GM19395 (cell line): ENCODE data around the gene FRMD4B.

Experiments used
- ATAC-seq: cut with Tn5 transposase; IDR thresholded peaks from one replicate; pipeline ENCODE4 v1.9.1; 2021; ENCODE audit warnings: mild to moderate bottlenecking, moderate library complexity; ENCODE audit not compliant: unreplicated experiment

Gene FRMD4B

GRCh38 chr3:69142090-69142489, 243.8 kb downstream of the FRMD4B start:
- no peak for ATAC-seq

GRCh38 chr3:69141313-69141712, 244.6 kb downstream of the FRMD4B start:
- no peak for ATAC-seq

GRCh38 chr3:69137412-69137811, 248.5 kb downstream of the FRMD4B start:
- no peak for ATAC-seq

- ATAC-seq = no peak
These were observed 248.9 kb downstream of the FRMD4B start for GRCh38 chr3:69137005-69137404.

GRCh38 chr3:69130689-69131088, 255.2 kb downstream of the FRMD4B start:
- peak; percentile 97 for ATAC-seq

GRCh38 chr3:69129531-69129930, 256.4 kb downstream of the FRMD4B start:
- no peak for ATAC-seq

- no peak for ATAC-seq
These were observed 257.4 kb downstream of the FRMD4B start for GRCh38 chr3:69128509-69128908.

- no peak for ATAC-seq
These were observed 258.9 kb downstream of the FRMD4B start for GRCh38 chr3:69126999-69127398.

- no peak for ATAC-seq
These were observed 259.7 kb downstream of the FRMD4B start for GRCh38 chr3:69126216-69126615.

GRCh38 chr3:69122403-69122802, 263.5 kb downstream of the FRMD4B start, which contains the start of gene LMOD3:
TSS of gene LMOD3 (minus strand) at chr3:69122595. CDS start at chr3:69122386, 209 bp downstream.
- ATAC-seq = no peak

- ATAC-seq = no peak
These were observed 263.9 kb downstream of the FRMD4B start for GRCh38 chr3:69121950-69122349.

GRCh38 chr3:69121513-69121912, 264.4 kb downstream of the FRMD4B start:
- ATAC-seq = no peak

GRCh38 chr3:69120879-69121464, 264.9 kb downstream of the FRMD4B start:
- peak; percentile 87 for ATAC-seq
